ENCODE data around the gene RMRP.

DNA sequence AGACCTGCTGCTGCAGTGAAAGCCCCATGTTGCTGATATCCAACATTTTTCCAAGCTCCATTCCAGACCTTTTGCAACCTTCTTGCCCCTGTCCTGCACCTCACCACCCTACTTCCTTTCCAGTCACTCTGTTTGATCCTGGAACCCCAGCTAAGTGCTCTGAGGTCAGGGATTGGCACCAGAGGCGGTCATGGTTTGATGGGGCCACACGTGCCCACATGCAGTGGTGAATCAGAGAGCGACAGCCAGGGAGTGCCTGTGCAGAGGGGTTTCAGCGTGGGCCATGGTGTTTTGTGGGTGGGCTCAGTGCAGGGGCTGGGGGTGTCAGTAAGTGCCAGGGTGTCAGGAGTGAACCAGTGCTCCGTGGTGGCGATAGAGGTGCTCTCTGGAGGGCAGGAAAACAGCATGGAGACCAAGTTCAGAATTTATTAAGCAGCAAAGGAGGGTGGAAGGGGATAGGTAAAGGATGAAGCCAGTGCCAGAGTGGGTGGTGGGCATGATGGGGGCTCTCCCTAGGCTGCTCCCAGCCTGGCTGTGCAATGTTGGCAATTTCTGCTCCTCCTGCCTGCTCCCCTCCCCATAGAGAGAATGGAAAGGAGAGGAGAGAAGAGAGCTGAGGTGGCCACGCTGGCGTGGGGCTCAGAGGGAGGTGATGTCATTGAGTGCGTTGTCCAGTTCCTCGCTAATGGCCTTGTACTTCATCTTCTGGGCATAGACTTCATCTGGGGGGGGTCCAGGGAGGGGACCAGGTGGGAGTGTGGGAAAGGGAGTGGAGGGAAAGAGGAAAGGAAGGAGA, 24.9 kb upstream of the RMRP start:
- TF ChIP-seq FOXP2 (optimal IDR thresholded peaks at IDR 0.05; ENCODE audit: control extremely low read depth, extremely low read length, insufficient read depth) (no peak), EZH2 (IDR thresholded peaks at IDR 0.05) (no peak), POLR2AphosphoS5 (IDR thresholded peaks at IDR 0.05; ENCODE audit: borderline replicate concordance, low read depth, low read length) (no peak)

Data from SK-N-MC (cell line).